SKM-1 (cell line): Measurements from ENCODE around the gene SBK2.
"Not testable (repeated sequence)": the region's sequence is repeated elsewhere in the genome, so short reads cannot be mapped to it uniquely, and the experiment has no call there.

Experiments used
- DNase-seq: peaks from one replicate; lab custom pipeline; 2025; ENCODE audit not compliant: unreplicated experiment; lab: John Stamatoyannopoulos, UW

Gene SBK2

GRCh38 chr19:55536366-55536765 is 567 bp downstream of the SBK2 start:
- no peak for DNase-seq

DNA sequence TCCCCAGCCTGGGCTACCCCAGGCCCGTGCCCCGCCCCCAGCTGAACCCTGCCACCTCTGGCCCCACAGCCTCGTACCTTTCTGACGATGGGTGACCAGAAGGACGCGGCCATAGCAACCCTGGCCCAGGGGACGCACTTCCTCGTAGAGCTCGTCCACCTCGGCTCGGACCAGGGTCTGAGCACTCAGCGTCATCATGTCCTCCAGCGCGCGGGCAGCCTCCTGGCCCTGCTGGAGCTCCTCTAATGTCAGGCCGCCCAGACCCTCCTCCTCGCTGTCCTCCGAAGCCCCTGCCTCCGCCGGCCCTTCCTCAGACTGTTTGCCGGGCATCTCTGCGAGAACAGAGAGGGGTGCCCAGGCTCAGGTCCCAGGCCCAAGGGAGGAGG is 975 bp downstream of the SBK2 start:
- no peak for DNase-seq

DNA sequence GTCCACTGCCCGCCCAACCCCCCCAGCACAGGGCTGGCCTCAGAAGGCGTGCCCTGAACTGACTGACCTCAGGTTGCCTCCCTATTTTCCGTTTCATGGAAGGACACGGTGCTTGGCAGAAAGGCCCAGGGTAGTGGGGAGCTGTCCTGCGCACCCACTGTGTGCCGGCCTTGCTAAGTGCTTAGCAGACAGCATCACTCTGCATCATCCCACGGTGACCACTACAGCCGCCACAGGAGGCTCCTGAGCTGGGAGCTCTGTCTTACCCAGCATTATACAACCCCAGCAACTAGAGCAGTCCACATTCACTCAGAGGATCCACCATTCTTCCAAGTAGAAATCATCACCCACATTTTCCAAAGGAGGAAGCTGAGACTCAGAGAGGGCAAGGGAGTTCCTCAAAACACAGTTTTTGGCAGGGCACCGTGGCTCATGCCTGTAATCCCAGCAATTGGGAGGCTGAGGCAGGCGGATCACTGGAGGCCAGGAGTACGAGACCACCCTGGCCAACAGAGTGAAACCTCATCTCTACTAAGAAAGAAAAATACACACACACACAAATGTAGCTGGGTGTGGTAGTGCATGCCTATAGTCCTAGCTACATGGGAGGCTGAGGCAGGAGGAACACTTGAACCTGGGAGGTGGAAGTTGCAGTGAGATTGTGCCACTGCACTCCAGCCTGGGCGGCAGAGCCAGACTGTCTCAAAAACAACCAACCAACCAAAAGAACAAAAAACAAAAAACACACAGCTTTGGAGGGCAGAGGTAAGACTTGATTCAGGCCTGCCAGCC is 1.6 kb downstream of the SBK2 start:
- no peak for DNase-seq

GRCh38 chr19:55534280-55534679 is 2.7 kb downstream of the SBK2 start:
- not testable (repeated sequence) for DNase-seq

- no peak for DNase-seq
Measured at GRCh38 chr19:55530996-55531395, 5.9 kb downstream of the SBK2 start.

GRCh38 chr19:55529636-55530234 is 7.2 kb downstream of the SBK2 start:
- no peak for DNase-seq

DNA sequence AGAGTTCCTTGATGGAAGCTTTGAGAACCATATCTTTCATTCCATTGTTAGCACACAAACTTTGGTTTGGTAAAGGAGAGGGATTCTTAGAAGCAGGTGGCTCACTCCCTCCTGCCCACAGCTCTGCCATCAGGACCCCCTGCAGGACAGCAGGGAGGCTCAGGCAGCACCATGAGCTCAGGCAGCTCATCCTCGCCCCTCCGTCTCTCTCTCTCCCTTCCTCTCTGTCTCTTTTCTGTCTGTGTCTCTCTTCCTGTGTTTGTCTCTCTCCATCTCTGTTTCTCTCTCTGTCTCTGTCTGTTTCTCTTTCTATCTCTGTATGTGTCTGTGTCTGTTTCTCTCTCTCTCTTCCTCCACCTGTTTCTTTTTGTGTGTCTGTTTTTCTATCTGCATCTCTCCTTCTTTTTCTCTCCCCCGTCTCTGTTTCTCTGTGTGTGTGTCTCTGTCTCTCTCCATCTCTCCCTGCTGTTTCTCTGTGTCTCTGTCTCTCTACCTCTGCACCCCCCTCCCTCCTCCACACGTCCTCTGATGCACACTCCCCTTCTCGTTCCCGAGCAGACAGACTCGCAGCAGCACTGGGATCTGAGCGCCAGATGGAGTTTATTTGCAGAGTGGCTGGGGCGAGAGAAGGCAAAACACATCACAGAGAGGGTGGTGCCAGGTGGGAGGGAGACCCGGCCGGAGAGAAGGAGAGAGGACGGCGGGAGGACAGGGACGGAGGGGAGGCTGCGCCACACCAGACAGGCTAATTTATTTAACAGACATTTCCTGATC is 8.7 kb downstream of the SBK2 start:
- DNase-seq = no peak

DNA sequence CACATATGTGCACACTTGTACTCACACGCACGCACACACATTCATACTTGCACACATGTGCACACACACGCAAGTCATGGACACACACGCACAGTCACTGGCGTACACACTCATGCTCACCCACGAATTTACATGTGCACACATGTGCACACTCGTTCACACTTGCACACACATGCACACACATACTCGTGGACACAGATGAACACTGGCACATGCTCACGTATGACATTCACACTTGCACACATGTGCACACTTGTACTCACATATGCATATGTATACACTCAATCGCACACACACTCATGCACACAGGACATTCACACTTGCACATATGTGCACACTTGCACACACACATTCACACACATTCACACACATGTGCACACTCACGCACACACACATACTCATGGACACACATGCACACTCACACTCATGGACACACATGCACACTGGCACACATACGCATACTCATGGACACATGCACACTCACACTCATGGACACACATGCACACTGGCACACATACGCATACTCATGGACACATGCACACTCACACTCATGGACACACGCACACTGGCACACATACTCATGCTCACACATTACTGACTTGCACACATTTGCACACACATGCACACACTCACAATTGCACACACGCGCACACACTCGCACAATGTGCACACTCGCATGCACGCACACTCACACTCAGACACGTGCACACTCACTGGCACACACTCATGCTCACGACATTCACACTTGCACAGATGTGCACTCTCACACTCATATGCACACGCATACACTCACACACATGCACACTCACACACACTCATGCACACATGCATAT is 9.5 kb downstream of the SBK2 start:
- DNase-seq = no peak

DNA sequence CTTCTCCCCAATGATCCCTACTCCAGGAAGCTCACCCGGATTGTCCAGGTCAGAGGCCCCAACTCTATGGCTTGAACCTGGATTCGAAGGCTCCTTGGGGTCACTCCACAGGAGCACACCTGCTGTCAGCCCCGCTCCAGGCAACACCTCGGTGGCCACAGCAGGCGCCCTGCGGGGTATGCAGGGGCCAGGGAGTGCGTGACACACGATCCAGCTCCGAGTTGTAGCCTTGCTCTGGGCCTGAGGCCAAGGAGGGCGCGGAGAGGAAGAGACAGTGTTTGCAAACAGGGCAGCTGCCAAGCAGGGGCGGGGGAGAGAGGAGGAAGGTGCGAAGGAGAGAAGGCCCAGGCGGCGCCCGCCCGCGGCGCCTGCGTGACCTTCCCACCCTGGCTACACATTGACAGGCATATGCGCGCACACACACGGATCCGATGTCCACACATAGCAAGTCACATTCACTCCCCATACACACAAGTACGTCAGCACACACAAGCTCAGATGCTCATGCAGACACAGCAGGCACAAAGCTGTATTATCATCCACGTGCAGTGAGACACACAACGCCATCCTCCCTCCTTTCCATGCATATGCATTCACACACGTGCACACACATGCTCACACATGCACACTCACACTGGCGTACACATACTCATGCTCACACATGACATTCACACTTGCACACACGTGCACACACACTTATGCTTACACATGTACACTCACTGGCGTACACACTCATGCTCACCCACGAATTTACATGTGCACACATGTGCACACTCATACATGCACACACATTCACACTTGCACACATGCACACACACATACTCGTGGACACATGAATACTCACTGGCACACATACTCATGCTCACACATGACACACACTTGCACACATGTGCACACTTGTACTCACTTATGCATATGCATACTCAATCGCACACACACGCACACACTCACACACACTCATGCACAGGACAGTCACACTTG is 10.4 kb downstream of the SBK2 start:
- no peak for DNase-seq

- DNase-seq = no peak
Measured at GRCh38 chr19:55525289-55526101, 11.4 kb downstream of the SBK2 start.

- DNase-seq = no peak
Measured at GRCh38 chr19:55520691-55521292, 16.1 kb downstream of the SBK2 start.

DNA sequence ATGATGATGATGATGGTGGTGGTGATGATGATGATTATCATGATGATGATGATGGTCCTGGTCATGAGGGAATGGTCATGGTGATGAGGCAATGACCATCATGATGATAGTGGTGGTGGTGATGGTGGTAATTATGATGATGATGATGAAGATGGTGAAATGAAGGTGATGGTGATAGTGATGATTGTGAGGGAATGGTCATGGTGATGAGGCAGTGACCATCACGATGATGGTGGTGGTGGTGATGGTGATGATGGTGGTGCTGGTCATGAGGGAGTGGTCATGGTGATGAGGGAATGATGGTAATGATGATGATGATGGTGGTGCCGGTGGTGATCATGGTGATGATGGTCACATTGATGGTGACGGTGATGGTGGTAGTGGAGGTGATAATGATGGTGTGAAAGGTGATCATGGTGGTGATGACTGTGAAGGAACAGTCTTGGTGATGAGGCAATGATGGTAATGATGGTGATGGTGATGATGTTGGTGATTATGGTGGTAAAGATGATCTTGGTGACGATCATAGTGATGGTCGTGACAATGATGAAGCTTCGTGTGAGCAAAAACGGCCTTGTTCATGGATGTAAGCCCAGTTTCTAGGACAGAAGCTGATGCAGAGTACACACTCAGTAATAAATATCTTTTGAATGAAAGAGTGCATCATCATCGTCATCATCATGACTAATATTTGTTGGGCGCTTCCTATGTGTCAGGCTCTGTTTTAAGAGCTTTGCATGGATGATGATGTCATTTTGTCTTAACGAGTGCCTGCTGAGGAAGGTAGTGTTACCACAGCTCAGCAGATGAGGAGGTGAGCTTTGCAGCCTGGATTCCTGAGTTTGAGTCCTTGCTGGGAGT is 17.3 kb downstream of the SBK2 start:
- DNase-seq = no peak

- DNase-seq = peak; percentile 22
Measured at GRCh38 chr19:55516878-55517620, 19.9 kb downstream of the SBK2 start.

GRCh38 chr19:55508120-55508519 is 28.8 kb downstream of the SBK2 start:
- DNase-seq = no peak

DNA sequence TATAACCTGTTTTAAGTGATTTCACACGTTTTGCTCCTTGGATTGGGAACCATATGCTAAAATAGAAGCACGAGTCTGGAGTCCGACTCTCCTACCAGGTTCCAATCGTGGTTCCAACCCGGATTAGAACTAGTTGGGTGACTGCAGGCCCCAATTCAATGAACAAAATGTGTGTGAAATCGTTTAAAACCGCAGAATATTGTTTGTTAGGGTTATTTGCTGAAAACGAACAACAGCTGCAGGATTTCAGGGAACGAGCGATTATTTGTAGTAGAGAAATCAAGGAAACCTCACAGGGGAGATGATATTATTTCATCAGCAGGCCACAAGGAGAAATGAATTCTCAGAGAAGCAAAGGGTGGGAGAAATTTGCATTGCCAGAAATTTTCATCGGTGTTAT is 32.0 kb downstream of the SBK2 start:
- DNase-seq = no peak

- DNase-seq = no peak
Measured at GRCh38 chr19:55504252-55504603, 32.7 kb downstream of the SBK2 start.
